ENCODE data around the gene SMAD3.

DNA sequence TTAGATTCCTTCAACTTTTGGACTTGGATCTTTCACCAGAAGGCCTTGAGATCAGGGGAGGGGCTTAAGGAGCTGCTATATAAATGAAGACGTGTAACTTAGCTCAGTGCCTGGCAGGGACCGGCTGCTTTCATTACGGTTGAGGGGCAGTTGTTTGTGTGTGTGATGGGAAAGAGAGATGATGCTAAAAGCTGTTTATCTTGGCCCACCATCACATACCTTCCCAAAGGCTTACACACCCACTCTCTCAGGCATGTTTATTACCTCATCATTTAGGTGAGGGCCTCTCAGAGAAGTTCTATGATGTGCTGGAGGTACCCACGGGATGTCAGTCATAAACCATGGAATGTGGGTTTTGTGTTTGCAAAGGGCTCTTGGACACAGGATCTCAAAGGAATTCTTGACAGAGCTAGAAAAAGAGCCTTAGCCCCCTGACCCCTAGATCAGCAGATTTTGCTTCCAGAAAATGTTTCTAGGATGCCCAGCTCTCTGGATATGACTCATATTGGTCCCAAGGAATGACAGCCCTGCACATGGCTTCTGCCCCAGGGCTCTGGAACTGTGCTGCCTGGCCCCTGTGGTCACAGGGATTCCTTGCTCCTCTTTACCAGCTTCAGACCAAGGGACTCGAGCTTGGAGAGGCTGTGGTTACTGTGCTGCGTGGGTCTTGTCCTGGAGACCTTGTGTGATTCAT lies 15.9 kb upstream of the SMAD3 start:
- no peak for TF ChIP-seq POLR2AphosphoS5 (IDR thresholded peaks at IDR 0.05)
- TF ChIP-seq, protein P1, sequence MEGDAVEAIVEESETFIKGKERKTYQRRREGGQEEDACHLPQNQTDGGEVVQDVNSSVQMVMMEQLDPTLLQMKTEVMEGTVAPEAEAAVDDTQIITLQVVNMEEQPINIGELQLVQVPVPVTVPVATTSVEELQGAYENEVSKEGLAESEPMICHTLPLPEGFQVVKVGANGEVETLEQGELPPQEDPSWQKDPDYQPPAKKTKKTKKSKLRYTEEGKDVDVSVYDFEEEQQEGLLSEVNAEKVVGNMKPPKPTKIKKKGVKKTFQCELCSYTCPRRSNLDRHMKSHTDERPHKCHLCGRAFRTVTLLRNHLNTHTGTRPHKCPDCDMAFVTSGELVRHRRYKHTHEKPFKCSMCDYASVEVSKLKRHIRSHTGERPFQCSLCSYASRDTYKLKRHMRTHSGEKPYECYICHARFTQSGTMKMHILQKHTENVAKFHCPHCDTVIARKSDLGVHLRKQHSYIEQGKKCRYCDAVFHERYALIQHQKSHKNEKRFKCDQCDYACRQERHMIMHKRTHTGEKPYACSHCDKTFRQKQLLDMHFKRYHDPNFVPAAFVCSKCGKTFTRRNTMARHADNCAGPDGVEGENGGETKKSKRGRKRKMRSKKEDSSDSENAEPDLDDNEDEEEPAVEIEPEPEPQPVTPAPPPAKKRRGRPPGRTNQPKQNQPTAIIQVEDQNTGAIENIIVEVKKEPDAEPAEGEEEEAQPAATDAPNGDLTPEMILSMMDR (IDR thresholded peaks at IDR 0.05) = no peak
- TF ChIP-seq POLR2A (IDR thresholded peaks at IDR 0.05) = no peak
- TF ChIP-seq EP300 (IDR thresholded peaks at IDR 0.05) = no peak

Data from suprapubic skin (tissue), 4 donors.